ENCODE data around the gene ZMYND8. TPM values are rescaled to one million over a fixed set of nuclear protein-coding genes. Genes with fewer than 3 reads are reported as not detected.

The ZMYND8 gene
- total and polyA plus RNA-seq, 2 of the 8 experiments (the other 6 are each of a cell fraction or from before 2014, with no cell fraction given) = 50.5 to 163 TPM

GRCh38 chr20:47343007-47343472 is 13.5 kb downstream of the ZMYND8 start (continued):
- TF ChIP-seq BCL11A (IDR thresholded peaks at IDR 0.05; ENCODE audit: low read depth in 2 of 2, low read length in 2 of 2) = no peak
- TF ChIP-seq TAF1 (IDR thresholded peaks at IDR 0.05; ENCODE audit: low read depth, low read length) = no peak
- TF ChIP-seq USF2 (IDR thresholded peaks at IDR 0.05; ENCODE audit: low read length) = no peak
- no peak for TF ChIP-seq KDM4A (IDR thresholded peaks at IDR 0.05; ENCODE audit: low read depth, low read length, severe bottlenecking)
- no peak for TF ChIP-seq BACH1 (IDR thresholded peaks at IDR 0.05; ENCODE audit: low read length)

Measured in H1 (cell line).